Psoas muscle (tissue), 8 donors: Measurements from ENCODE around the gene IL6. TPM values are rescaled to one million over a fixed set of nuclear protein-coding genes. Genes with fewer than 3 reads are reported as not detected.
"Not testable (repeated sequence)": the region's sequence is repeated elsewhere in the genome, so short reads cannot be mapped to it uniquely, and the experiment has no call there.

ENCODE experiments used
- ATAC-seq, 4 donors: fragments of 200-7000 bp; cut with Tn5 transposase; one replicate each; pipeline ENCODE4 v1.9.1; 2020; ENCODE audit warnings: moderate library complexity in 3 of 4, mild to moderate bottlenecking in 2 of 4
- DNase-seq, 2 donors: peaks; one replicate each; pipeline ENCODE4 v3.0.0-alpha.2; 2020
- H3K27ac ChIP-seq: fragments of 200-600 bp; one replicate; pipeline ENCODE4 v1.8.0; 2022
- H3K27me3 ChIP-seq, 3 donors: fragments of 200-600 bp in 1 of 3; one replicate each; pipeline versions ENCODE4 v1.6.1 to v1.8.0; 2013 to 2022; ENCODE audit warnings: low read length in 2 of 3, mild to moderate bottlenecking in 2 of 3, moderate library complexity in 1 of 3; ENCODE audit not compliant: insufficient read depth in 3 of 3
- H3K36me3 ChIP-seq, 2 donors: fragments of 200-600 bp in 1 of 2; one replicate each; pipeline versions ENCODE4 v1.6.1 to v1.8.0; 2013 to 2022; ENCODE audit warnings: low read depth in 1 of 2, mild to moderate bottlenecking in 1 of 2, moderate library complexity in 1 of 2; ENCODE audit not compliant: insufficient read depth in 1 of 2
- H3K4me1 ChIP-seq: fragments of 200-600 bp; one replicate; pipeline ENCODE4 v1.8.0; 2022
- H3K4me3 ChIP-seq: fragments of 200-600 bp; one replicate; pipeline ENCODE4 v1.8.0; 2022; ENCODE audit warnings: mild to moderate bottlenecking
- H3K9me3 ChIP-seq: fragments of 200-600 bp; one replicate; pipeline ENCODE4 v1.8.0; 2022
- WGBS, 3 donors: extraction: QIAGEN DNeasy Blood & Tissue Kit; methylation state at CpG; one replicate each; pipeline versions ENCODE4 v1.1.6 to v1.1.7; 2013; 5-methylcytosine and 5-hydroxymethylcytosine counted together
- intact Hi-C, 2 donors: fragments of 100-400 bp; cut with DNase I; formaldehyde crosslinking; loops; one replicate each; pipeline versions ENCODE4 v1.11.0 to v1.14.2; 2022
- polyA plus RNA-seq, 3 donors: library from polyadenylated mRNA; stranded (reverse); fragments of 200-250 nt; gene quantifications; one replicate each; pipeline ENCODE4 v1.2.3, GENCODE V29; 2013
- total RNA-seq, 4 donors: library from RNA; stranded (reverse); fragmentation: NEBNext Ultra II Directional in 2 of 4; extraction: Animal tissue kit (Norgen Biotek cat#: 25700) in 2 of 4; gene quantifications; one replicate each; pipeline versions ENCODE4 v1.2.1 to v1.2.4, GENCODE V29; 2021 to 2023
- TF ChIP-seq, protein P1 (sequence below): fragments of 200-600 bp; IDR thresholded peaks from one replicate; pipeline ENCODE4 v1.8.0; 2022; ENCODE audit warnings: antibody characterized with exemption
- donor health status: healthy with polysubstance abuse.
- donor health status: DM: no; HTN: no; CAD: no; lungs with moderate emphysema.
- donor health status: Bipolar disorder and iron deficiency.
- donor health status: healthy.
- donor health status: DM: yes; HTN: yes; CAD: no.
- donor health status: DM: no; HTN: no; CAD: no.
- donor health status: DM: no; HTN: no; CAD: no.
- donor health status: DM: yes; HTN: yes; CAD: no.

IL6 gene
- total and polyA plus RNA-seq, 7 donors = 0.51 to 4.6 (median 1.6) TPM; not detected in 1

DNA sequence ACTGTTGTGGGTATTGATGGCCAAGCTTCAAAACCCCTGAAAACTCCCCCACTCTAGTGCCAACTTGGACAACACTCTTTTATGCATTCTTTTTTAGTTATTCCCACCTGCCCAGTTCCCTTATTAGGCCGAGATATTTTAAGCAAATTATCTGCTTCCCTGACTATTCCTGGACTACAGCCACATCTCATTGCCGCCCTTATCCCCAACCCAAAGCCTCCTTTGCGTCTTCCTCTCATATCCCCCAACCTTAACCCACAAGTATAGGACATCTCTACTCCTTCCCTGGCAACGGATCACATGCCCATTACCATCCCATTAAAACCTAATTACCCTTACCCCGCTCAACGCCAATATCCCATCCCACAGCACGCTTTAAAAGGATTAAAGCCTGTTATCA lies 21.1 kb upstream of the IL6 start:
- intact Hi-C loops, H3K4me3 ChIP-seq, H3K9me3 ChIP-seq, DNase-seq, H3K27ac ChIP-seq, ATAC-seq, H3K4me1 ChIP-seq, H3K27me3 ChIP-seq, H3K36me3 ChIP-seq: not testable (repeated sequence)
- WGBS, 3 donors = 84 to 86% (median 85%) methylated on average over 7 of the region's 7 CpGs

- intact Hi-C loops, ATAC-seq, H3K36me3 ChIP-seq, H3K27ac ChIP-seq, H3K4me1 ChIP-seq, H3K27me3 ChIP-seq, H3K4me3 ChIP-seq, H3K9me3 ChIP-seq, DNase-seq: not testable (repeated sequence)
- WGBS, 3 donors = 95 to 99% (median 98%) methylated on average over 4 to 5 of the region's 6 CpGs
These were observed 19.8 kb upstream of the IL6 start for GRCh38 chr7:22707026-22707691.

DNA sequence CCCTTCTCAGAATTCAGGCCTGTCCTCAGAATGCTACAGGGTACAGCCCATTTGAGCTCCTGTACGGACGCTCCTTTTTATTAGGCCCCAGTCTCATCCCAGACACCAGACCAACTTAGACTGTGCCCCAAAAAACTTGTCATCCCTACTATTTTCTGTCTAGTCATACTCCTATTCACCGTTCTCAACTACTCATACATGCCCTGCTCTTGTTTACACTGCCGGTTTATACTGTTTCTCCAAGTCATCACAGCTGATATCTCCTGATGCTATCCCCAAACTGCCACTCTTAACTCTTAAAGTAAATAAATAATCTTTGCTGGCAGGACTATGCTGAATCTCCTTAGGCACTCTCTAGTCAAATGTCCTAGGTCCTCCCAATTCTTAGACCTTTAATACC lies 18.8 kb upstream of the IL6 start:
- H3K27ac ChIP-seq, H3K9me3 ChIP-seq, H3K36me3 ChIP-seq, DNase-seq, H3K27me3 ChIP-seq, ATAC-seq, H3K4me1 ChIP-seq, intact Hi-C loops, H3K4me3 ChIP-seq: not testable (repeated sequence)
- whole genome bisulfite sequencing, 3 donors = 91 to 95% (median 95%) methylated on average over 2 to 4 of the region's 4 CpGs

GRCh38 chr7:22708677-22709061 lies 18.3 kb upstream of the IL6 start:
- H3K36me3 ChIP-seq, DNase-seq, ATAC-seq, intact Hi-C loops, H3K27me3 ChIP-seq, H3K27ac ChIP-seq, H3K9me3 ChIP-seq, H3K4me3 ChIP-seq, H3K4me1 ChIP-seq: not testable (repeated sequence)
- WGBS, 3 donors = 91 to 92% (median 92%) methylated on average over 9 of the region's 9 CpGs

DNA sequence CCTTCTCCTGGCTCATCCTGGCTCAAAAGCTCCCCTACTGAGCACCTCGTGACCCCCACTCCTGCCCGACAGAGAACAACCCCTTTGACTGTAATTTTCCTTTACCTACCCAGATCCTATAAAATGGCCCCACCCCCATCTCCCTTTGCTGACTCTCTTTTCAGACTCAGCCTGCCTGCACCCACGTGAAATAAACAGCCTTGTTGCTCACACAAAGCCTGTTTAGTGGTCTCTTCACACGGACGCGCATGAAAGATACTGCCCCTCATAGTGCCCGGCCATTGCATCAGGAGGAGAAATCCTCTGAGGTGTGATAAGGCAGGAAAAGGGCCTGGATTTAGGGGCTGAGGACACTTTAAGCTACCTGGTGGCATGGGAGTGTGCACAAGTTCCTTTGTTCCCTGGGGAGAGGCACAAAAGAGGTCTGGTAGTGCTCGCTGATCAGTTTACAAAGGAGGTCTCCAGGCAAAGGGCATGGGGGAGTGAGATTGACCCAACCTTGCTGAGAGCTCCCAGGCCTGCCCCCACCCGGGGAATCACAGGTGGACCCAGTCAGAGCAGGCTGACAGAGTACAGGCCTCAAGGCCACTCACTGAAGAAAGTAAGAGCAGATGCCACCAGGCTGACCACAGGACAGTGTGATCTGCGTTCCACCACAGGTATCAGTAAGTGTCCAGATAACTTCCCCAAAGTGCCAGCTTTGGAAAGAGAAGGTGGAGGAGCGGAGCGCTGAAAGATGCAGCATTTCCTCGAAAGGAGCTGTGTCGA lies 17.8 kb upstream of the IL6 start:
- WGBS, 3 donors = 90 to 93% (median 91%) methylated on average over 11 to 12 of the region's 14 CpGs
- H3K9me3 ChIP-seq, H3K36me3 ChIP-seq, H3K4me3 ChIP-seq, ATAC-seq, H3K4me1 ChIP-seq, H3K27ac ChIP-seq, DNase-seq, intact Hi-C loops, H3K27me3 ChIP-seq: not testable (repeated sequence)

GRCh38 chr7:22709857-22710256 lies 17.1 kb upstream of the IL6 start:
- DNase-seq (no peak), ATAC-seq (no peak)
- Histone ChIP-seq H3K36me3 (no peaks in the 10 kb centered on the region), H3K27me3 (no peaks in the 10 kb centered on the region), H3K4me1 (no peaks in the 10 kb centered on the region), H3K27ac (no peak overlapping the region), H3K9me3 (no peaks in the 10 kb centered on the region), H3K4me3 (no peak overlapping the region)
- intact Hi-C loops = no loop called here
- 91 to 97% (median 94%) methylated on average over 4 of the region's 4 CpGs for WGBS, 3 donors
- TF ChIP-seq, protein P1, sequence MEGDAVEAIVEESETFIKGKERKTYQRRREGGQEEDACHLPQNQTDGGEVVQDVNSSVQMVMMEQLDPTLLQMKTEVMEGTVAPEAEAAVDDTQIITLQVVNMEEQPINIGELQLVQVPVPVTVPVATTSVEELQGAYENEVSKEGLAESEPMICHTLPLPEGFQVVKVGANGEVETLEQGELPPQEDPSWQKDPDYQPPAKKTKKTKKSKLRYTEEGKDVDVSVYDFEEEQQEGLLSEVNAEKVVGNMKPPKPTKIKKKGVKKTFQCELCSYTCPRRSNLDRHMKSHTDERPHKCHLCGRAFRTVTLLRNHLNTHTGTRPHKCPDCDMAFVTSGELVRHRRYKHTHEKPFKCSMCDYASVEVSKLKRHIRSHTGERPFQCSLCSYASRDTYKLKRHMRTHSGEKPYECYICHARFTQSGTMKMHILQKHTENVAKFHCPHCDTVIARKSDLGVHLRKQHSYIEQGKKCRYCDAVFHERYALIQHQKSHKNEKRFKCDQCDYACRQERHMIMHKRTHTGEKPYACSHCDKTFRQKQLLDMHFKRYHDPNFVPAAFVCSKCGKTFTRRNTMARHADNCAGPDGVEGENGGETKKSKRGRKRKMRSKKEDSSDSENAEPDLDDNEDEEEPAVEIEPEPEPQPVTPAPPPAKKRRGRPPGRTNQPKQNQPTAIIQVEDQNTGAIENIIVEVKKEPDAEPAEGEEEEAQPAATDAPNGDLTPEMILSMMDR = no peak

DNA sequence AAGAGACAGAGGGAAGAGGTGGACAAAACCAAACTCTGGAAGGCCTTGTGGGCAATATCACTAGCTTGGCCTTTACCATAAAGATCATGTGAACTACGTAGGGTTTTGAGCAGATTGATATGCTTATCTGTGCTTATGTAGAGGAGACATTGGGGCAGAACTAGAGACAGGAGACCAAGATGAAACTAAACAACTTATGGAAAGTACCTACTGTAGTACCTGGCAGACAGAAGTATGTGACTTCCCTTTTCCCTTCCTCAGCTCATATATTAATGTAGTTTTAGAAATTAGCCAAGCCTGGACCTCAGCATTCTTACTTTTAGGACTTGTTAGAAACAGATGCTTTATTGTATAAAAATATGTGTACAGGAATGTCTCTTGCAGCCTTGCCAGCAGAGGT lies 14.0 kb upstream of the IL6 start:
- Histone ChIP-seq H3K4me3 (no peak overlapping the region), H3K9me3 (no peaks in the 10 kb centered on the region), H3K27ac (no peak overlapping the region), H3K4me1 (peaks cover 8% of the 10 kb centered on the region), H3K27me3 (no peaks in the 10 kb centered on the region), H3K36me3 (no peaks in the 10 kb centered on the region)
- intact Hi-C loops = no loop called here
- TF ChIP-seq, protein P1 = no peak
- DNase-seq (no peak), ATAC-seq (no peak)
- WGBS, 3 donors = 86 to 92% (median 90%) methylated on average over 1 of the region's 1 CpG
